Measurements from ENCODE around the gene CDKN2C.
A peak's percentile ranks its signal among the peaks of the same experiment; 100 is the strongest.

Gene CDKN2C

GRCh38 chr1:50971748-50972305 is 1.8 kb downstream of the CDKN2C start:
- peak overlapping the region; percentile 69 for H3K4me3 ChIP-seq (ENCODE audit: low read depth, low read length)
- no peak for TF ChIP-seq CTCF (IDR thresholded peaks at IDR 0.05; ENCODE audit: borderline replicate concordance, insufficient read depth, low read depth, low read length)

GRCh38 chr1:50972766-50973165 is 2.7 kb downstream of the CDKN2C start:
- peak overlapping the region; percentile 3 for H3K4me3 ChIP-seq (ENCODE audit: low read depth, low read length)
- no peak for TF ChIP-seq CTCF (IDR thresholded peaks at IDR 0.05; ENCODE audit: borderline replicate concordance, insufficient read depth, low read depth, low read length)

GRCh38 chr1:50973255-50973654 is 3.2 kb downstream of the CDKN2C start:
- H3K4me3 ChIP-seq (ENCODE audit: low read depth, low read length): no peak overlapping the region
- no peak for TF ChIP-seq CTCF (IDR thresholded peaks at IDR 0.05; ENCODE audit: borderline replicate concordance, insufficient read depth, low read depth, low read length)

- no peak for TF ChIP-seq CTCF (IDR thresholded peaks at IDR 0.05; ENCODE audit: borderline replicate concordance, insufficient read depth, low read depth, low read length)
- H3K4me3 ChIP-seq (ENCODE audit: low read depth, low read length): no peak overlapping the region
Observed at GRCh38 chr1:50973875-50974617, 4.0 kb downstream of the CDKN2C start.

GRCh38 chr1:50974618-50974935 is 4.5 kb downstream of the CDKN2C start:
- no peak for TF ChIP-seq CTCF (IDR thresholded peaks at IDR 0.05; ENCODE audit: borderline replicate concordance, insufficient read depth, low read depth, low read length)
- no peak overlapping the region for H3K4me3 ChIP-seq (ENCODE audit: low read depth, low read length)

GRCh38 chr1:50975436-50975835 is 5.4 kb downstream of the CDKN2C start:
- no peak overlapping the region for H3K4me3 ChIP-seq (ENCODE audit: low read depth, low read length)
- no peak for TF ChIP-seq CTCF (IDR thresholded peaks at IDR 0.05; ENCODE audit: borderline replicate concordance, insufficient read depth, low read depth, low read length)

Data from GM12875 (cell line).